Hippocampal formation (tissue), 2 donors: ENCODE data around the gene TMEM203.

Source experiments
- DNase-seq, 2 donors: peaks; one replicate each; lab custom pipeline; 2025; lab: John Stamatoyannopoulos, UW

TMEM203 gene

GRCh38 chr9:137178939-137179630, 26.4 kb downstream of the TMEM203 start:
- no peak for DNase-seq

DNA sequence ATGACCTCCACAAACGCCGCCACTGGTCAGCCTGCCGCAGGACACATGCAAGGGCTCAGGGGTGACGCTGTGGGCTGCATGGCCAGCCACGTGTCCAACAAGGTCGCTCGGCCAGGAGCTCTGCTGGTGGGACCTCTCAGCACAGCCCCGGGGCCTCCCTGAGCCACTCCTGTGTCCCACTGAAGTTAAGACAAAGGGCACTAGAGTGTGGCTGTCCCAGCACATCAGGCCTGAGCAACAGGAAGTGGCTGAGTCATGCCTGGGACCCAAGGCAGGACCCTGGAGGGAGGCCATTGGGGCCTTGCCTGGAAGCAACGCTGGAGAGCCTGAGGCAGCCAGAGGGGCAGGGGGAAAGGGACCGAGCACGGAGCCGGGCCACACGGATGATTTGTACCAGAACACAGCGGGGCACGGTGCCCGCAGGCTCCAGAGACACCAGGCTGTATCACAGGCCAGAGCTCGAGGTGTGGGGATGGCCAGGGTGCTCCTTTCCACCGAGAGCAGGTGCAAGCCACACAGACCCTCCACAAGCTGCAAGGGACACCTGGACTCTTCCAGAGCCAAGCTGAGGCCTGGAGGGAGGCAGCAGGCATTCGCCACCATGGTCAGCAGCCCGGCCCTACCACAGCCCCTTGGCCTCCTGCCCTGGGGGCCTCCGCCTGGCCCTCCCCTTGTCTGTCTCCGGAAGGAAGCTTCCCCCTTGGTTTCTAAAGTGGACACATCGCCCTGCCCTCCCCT, 27.1 kb downstream of the TMEM203 start:
- no peak for DNase-seq

DNA sequence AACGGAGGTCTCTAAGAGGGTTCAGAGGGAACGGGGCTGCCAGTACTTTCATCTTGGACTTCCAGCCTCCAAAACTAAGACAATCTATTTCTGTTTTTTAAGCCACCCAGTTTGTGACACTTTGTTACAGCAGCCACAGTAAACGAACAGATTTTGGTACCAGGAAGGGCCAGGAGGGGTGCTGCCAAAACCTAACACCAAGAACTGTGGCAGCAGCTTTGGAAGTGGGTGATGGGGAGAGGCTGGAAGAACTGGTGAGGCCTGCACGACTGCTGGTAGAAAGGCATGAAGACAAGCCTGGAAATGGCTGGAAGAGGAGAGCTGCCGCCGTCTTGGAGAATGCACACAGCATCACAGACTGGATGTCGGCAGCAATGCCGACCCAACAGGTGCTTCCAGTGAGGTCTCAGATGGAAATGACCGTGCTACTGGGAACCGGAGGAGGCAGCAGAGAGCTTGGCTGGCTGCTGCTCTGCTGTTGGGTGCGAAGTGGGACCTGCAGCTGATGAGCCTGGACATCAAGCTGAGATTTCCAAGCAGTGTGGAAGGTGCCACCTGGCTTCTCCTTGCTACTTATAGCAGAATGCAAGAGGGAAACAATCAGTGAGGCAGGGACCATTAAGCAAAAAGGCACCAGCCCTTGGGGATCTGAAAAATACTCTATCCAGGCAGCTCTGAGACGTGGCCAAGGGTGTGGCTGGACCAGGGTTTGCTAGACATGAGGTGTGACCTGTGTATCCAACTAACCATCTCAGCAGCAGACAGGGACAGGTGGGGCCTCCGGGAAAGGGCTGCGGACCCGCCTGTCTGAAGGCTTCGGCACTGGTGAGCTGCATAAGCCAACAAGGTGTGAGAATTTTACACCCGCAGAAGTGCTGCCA, 28.9 kb downstream of the TMEM203 start:
- no peak for DNase-seq

GRCh38 chr9:137175345-137175961, 30.0 kb downstream of the TMEM203 start:
- DNase-seq, result no peak

DNA sequence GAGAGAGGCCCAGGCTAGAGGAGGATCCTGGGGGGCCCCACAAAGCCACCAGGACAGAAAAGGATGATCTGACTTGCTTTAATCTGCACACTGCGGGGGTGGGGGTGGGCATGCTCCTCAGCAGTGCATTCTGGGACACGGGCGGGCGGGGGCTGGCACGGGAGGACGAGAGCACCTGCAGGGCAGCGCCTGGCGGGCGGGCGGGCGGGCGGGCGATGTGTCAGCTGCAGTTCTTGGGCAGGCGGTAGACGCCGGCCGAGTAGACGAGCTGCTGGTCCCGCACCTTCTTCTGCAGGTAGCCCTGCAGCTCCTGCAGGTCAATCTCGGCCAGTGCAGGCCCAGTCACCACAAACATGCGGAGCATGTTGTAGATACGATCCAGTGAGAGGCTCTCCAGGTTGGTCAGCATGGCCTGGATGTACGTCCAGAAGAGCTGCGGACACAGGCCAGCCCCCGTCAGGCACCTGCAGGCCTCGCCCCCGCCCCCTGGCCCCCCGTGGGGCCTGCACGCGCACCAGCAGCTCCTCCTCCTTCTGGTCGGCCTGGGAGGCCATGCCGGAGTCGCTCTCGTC, 30.6 kb downstream of the TMEM203 start:
- DNase-seq, result no peak

GRCh38 chr9:137173796-137174664, 31.4 kb downstream of the TMEM203 start:
- DNase-seq, result no peak

GRCh38 chr9:137172901-137173795, 32.3 kb downstream of the TMEM203 start:
- no peak for DNase-seq

GRCh38 chr9:137171149-137171900, 34.1 kb downstream of the TMEM203 start:
- no peak for DNase-seq

DNA sequence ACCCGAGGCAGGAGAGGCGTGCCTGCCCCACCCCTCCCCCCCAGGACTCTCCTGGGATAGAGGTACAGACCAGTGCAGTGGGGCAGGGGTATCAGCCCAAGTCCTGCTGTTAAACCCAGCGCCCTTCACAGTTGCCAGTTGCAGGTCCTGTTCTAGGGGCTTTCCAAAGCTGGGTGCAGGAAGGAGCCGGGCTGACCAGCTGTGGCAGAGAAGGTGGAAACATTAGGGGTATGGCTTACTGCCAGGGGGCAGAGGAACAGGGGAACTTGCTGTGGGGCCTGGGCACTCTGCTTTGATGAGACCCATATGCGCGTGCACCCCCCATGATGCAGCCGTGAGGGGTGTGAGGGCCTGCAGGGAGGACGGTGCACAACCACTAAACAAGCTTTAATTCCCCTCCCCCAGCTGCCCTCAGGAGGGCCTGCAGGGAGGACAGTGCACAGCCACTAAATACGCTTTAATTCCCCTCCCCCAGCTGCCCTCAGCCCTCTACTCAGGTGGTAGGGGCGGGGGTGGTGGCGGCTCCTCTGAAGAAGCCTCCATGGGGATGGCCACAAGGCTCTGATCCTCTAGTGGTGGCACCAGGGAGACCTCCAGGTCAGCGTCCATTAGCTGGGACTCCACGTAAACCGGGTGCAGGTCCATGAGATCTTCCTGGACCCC, 34.8 kb downstream of the TMEM203 start:
- DNase-seq, result no peak

GRCh38 chr9:137169896-137170358, 35.5 kb downstream of the TMEM203 start, which contains the start of gene LRRC26:
TSS of gene LRRC26 (minus strand) at chr9:137170051. CDS start at chr9:137169943, 108 bp downstream.
- DNase-seq, result no peak

GRCh38 chr9:137168904-137169856, 36.3 kb downstream of the TMEM203 start:
- DNase-seq, result peak in 1 of 2 donors; percentile 19

- no peak for DNase-seq
Measured at GRCh38 chr9:137168573-137168903, 36.9 kb downstream of the TMEM203 start.

GRCh38 chr9:137167747-137168572, 37.5 kb downstream of the TMEM203 start:
- no peak for DNase-seq

GRCh38 chr9:137167277-137167746, 38.1 kb downstream of the TMEM203 start:
- DNase-seq, result no peak

DNA sequence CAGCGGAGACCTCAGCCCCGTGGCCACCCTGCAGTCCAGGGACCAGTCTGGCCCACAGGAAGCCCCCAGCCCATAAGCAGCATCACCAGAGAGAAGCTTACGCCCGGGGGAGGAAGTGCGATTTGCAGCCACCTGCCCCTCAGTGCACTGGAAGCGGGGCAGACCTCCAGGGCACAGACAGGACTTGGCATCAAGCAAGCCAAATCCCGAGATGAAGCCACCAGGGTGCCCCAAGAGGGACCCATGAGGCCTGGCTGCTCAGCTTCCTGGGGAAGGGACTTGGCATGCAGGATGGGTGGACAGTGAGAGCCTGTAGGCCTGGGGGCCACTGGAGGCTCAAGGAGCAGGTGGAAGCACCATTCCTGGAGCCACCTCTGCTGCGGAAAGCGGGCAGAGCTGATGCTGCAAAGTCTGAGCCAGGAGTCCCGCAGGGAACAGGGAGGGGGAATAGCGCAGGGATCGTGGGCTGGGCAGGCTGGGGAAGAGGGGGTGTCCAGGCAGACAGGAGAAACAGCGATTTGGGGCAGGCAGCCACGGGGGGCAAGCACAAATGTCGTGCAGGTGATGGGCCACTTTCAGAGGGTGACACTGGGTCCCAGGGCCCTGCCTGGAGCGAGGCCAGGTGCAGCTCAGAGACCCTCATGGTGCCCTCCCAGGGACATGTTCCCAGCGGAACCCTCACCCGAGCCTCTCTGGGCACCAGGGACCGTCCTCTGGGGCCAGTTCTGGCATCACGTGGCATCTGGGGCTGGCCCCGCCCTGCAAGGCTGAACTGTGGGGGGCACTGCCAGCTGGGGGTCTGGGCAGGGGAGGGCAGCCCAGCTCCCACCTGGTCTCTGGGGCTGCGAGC, 38.8 kb downstream of the TMEM203 start:
- no peak for DNase-seq
